PC-9 (cell line): ENCODE measurements around the gene ANK2. TPM values are rescaled to one million over a fixed set of nuclear protein-coding genes. Genes with fewer than 3 reads are reported as not detected.

Source experiments
- BruUV-seq: library from RNA; stranded (reverse); fragments of 400-500 nt; replicated peaks from 2 replicates; lab custom pipeline; 2021; lab: Mats Ljungman, UMichigan
- CTCF ChIA-PET: fragments of 300-600 bp; sonication (Branson Sonifier 250); formaldehyde crosslinking; loops from one replicate; lab custom pipeline; 2022; ENCODE audit warnings: antibody characterized with exemption; lab: Charles Lee
- POLR2A ChIA-PET: fragments of 300-600 bp; sonication (Branson Sonifier 250); formaldehyde crosslinking; loops from one replicate; lab custom pipeline; 2022; ENCODE audit warnings: antibody characterized with exemption; ENCODE audit not compliant: unreplicated experiment; lab: Charles Lee
- DNase-seq, 2 experiments: peaks; one replicate each; pipeline versions ENCODE4 v3.0.0 to v3.0.0-alpha.2; 2015 to 2022; ENCODE audit warnings: mixed read lengths in 1 of 2
- H2AFZ ChIP-seq: fragments of 200-600 bp; sonication (generic); 2 replicates; pipeline ENCODE4 v1.8.1; 2017; ENCODE audit warnings: antibody characterized with exemption
- H3F3A ChIP-seq: fragments of 200-600 bp; sonication (generic); 2 replicates; pipeline ENCODE4 v1.8.1; 2017; ENCODE audit warnings: antibody characterized with exemption, mild to moderate bottlenecking, low read depth; ENCODE audit not compliant: insufficient read depth
- H3K27ac ChIP-seq: fragments of 200-600 bp; sonication (generic); 2 replicates; pipeline ENCODE4 v1.6.1; 2016; ENCODE audit warnings: mixed run types
- H3K27me3 ChIP-seq: fragments of 200-600 bp; sonication (generic); 2 replicates; pipeline ENCODE4 v1.6.1; 2016; ENCODE audit warnings: low read depth, mixed run types; ENCODE audit not compliant: insufficient read depth
- H3K36me3 ChIP-seq: fragments of 200-600 bp; sonication (generic); 2 replicates; pipeline ENCODE4 v1.6.1; 2016; ENCODE audit warnings: low read depth, mixed run types
- H3K4me1 ChIP-seq: fragments of 200-600 bp; sonication (generic); replicated peaks from 2 replicates; pipeline ENCODE4 v1.6.1; 2016; ENCODE audit warnings: mixed run types; ENCODE audit not compliant: insufficient read depth
- H3K4me2 ChIP-seq: fragments of 200-600 bp; sonication (generic); 2 replicates; pipeline ENCODE4 v1.6.1; 2017; ENCODE audit warnings: mixed run types
- H3K4me3 ChIP-seq: fragments of 200-600 bp; sonication (generic); 2 replicates; pipeline ENCODE4 v1.6.1; 2016; ENCODE audit warnings: mixed run types
- H3K79me2 ChIP-seq: fragments of 200-600 bp; sonication (generic); 2 replicates; pipeline ENCODE4 v1.6.1; 2017; ENCODE audit warnings: low read depth, mixed run types
- H3K9me2 ChIP-seq: fragments of 200-600 bp; sonication (generic); 2 replicates; pipeline ENCODE4 v1.8.1; 2017; ENCODE audit warnings: mild to moderate bottlenecking; ENCODE audit not compliant: insufficient read depth
- H3K9me3 ChIP-seq: fragments of 200-600 bp; sonication (generic); 2 replicates; pipeline ENCODE4 v1.8.1; 2016; ENCODE audit warnings: low read depth; ENCODE audit not compliant: insufficient read depth
- H4K20me1 ChIP-seq: fragments of 200-600 bp; sonication (generic); 2 replicates; pipeline ENCODE4 v1.8.1; 2017; ENCODE audit not compliant: insufficient read depth
- EZH2 ChIP-seq: fragments of 200-600 bp; sonication (generic); IDR thresholded peaks from 2 replicates; pipeline ENCODE4 v1.8.0; 2017; ENCODE audit warnings: antibody characterized with exemption, low read depth
- intact Hi-C: fragments of 100-400 bp; cut with micrococcal nuclease; formaldehyde crosslinking; loops from one replicate; pipeline ENCODE4 v1.10.0; 2022; ENCODE audit not compliant: unreplicated experiment
- total RNA-seq: library from RNA; stranded (reverse); gene quantifications from 2 replicates; pipeline ENCODE4 v1.2.3, GENCODE V29; 2021
- TF ChIP-seq, protein P1 (sequence below): fragments of 200-600 bp; sonication (generic); conservative IDR thresholded peaks from 2 replicates; pipeline ENCODE4 v1.6.1; 2017; ENCODE audit warnings: mixed run types, antibody characterized with exemption, mild to moderate bottlenecking, moderate library complexity

Gene ANK2
- total RNA-seq, 1 experiment from 2014 or later, result 0.61 TPM

DNA sequence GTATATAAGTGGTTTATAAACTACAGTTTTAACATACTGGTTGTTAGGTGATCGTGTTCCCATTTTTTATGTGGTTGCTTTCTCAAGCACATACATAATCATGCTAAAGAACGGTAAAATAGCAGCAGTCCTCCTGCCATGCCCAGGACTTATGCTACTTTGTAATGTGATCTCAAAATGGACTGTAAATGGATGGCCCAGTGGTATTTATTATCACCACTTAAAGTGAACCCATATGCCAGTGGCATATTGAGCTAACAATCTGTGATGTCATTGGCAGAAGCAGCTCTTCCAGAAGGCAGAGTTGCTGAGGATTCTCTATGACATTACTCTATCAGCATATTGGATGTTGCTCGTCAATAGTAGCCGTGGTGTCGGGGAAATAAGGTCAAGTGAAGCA, 28.6 kb downstream of the ANK2 start:
- Histone ChIP-seq H3K4me2 (no peak overlapping the region), H3K79me2 (no peaks in the 10 kb centered on the region), H3K4me3 (no peak overlapping the region), H3K27ac (no peak overlapping the region), H3K4me1 (no peaks in the 10 kb centered on the region), H2AFZ (no peak overlapping the region), H3K9me2 (no peaks in the 10 kb centered on the region), H4K20me1 (no peaks in the 10 kb centered on the region), H3K9me3 (no peaks in the 10 kb centered on the region), H3F3A (no peaks in the 10 kb centered on the region), H3K36me3 (no peaks in the 10 kb centered on the region), H3K27me3 (no peaks in the 10 kb centered on the region)
- POLR2A ChIA-PET, result no interaction called here
- BruUV-seq, result no TSS peak
- TF ChIP-seq EZH2, result no peak
- TF ChIP-seq, protein P1, sequence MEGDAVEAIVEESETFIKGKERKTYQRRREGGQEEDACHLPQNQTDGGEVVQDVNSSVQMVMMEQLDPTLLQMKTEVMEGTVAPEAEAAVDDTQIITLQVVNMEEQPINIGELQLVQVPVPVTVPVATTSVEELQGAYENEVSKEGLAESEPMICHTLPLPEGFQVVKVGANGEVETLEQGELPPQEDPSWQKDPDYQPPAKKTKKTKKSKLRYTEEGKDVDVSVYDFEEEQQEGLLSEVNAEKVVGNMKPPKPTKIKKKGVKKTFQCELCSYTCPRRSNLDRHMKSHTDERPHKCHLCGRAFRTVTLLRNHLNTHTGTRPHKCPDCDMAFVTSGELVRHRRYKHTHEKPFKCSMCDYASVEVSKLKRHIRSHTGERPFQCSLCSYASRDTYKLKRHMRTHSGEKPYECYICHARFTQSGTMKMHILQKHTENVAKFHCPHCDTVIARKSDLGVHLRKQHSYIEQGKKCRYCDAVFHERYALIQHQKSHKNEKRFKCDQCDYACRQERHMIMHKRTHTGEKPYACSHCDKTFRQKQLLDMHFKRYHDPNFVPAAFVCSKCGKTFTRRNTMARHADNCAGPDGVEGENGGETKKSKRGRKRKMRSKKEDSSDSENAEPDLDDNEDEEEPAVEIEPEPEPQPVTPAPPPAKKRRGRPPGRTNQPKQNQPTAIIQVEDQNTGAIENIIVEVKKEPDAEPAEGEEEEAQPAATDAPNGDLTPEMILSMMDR, result no peak
- CTCF ChIA-PET, result no interaction called here
- intact Hi-C loops, result no loop called here
- no peak for DNase-seq

DNA sequence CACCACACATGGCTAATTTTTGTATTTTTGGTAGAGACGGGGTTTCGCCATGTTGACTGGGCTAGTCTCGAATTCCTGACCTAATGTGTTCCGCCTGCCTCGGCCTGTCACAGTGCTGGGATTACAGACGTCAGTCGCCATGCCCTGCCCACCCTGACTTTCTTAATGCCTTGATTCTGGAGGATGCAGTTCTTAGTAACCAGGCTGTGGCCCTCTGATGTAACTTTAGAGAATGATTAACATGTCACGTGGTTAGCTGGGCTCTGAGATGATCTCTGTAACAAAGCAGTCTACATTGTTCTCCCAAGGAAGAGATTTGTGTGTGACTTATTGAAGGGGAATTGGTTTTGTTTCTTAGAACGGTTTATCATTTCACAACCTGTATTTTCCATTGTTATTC, 30.6 kb downstream of the ANK2 start:
- no peak overlapping the region for H3K4me2 ChIP-seq
- CTCF ChIA-PET, result no interaction called here

DNA sequence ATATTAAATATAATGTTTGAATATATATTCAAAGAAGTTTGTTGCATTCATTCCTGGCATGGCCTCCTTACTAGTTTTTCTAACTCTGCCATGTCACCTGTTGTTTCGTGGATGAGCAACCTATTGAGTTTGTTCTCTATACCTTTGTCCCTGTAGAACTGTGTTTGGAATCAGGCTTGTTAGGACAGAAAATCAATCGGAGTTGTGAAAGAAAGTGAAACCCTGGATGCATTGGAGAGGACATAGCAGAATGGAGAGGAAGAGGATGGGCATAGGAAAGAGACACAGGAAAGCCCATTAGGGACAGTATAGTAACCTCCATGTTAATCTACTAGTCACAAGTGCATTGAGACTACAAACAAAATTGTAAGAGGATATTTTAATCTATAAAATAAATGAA, 31.2 kb downstream of the ANK2 start:
- POLR2A ChIA-PET, result no interaction called here
- BruUV-seq, result no TSS peak

More for the DNA sequence above, 30.6 kb downstream of the ANK2 start:
- TF ChIP-seq, protein P1, result no peak
- no peak for TF ChIP-seq EZH2
- Histone ChIP-seq H3K79me2 (no peaks in the 10 kb centered on the region), H3K27me3 (no peaks in the 10 kb centered on the region), H3K4me1 (no peaks in the 10 kb centered on the region), H4K20me1 (no peaks in the 10 kb centered on the region), H3K36me3 (no peaks in the 10 kb centered on the region), H3K4me3 (no peak overlapping the region), H3K27ac (no peak overlapping the region), H3F3A (no peaks in the 10 kb centered on the region), H2AFZ (no peak overlapping the region), H3K9me2 (no peaks in the 10 kb centered on the region), H3K9me3 (no peaks in the 10 kb centered on the region)
- intact Hi-C loops, result no loop called here
- no peak for DNase-seq
- no TSS peak for BruUV-seq
- POLR2A ChIA-PET, result no interaction called here

More for the DNA sequence above, 31.2 kb downstream of the ANK2 start:
- Histone ChIP-seq H3F3A (no peaks in the 10 kb centered on the region), H2AFZ (no peak overlapping the region), H3K27ac (no peak overlapping the region), H3K4me3 (no peak overlapping the region), H3K79me2 (no peaks in the 10 kb centered on the region), H3K9me2 (no peaks in the 10 kb centered on the region), H3K27me3 (no peaks in the 10 kb centered on the region), H3K9me3 (no peaks in the 10 kb centered on the region), H3K4me2 (no peak overlapping the region), H4K20me1 (no peaks in the 10 kb centered on the region), H3K36me3 (no peaks in the 10 kb centered on the region), H3K4me1 (no peaks in the 10 kb centered on the region)
- no peak for TF ChIP-seq EZH2
- TF ChIP-seq, protein P1, result no peak
- CTCF ChIA-PET, result no interaction called here
- no peak for DNase-seq
- intact Hi-C loops, result no loop called here
